ENCODE data around the gene NTS. TPM values are rescaled to one million over a fixed set of nuclear protein-coding genes. Genes with fewer than 3 reads are reported as not detected.
A peak's percentile ranks its signal among the peaks of the same experiment; 100 is the strongest.

The NTS gene
- polyA plus RNA-seq (ENCODE audit: insufficient read length), result 0.74 TPM

GRCh38 chr12:85874031-85874461, at the start of gene NTS:
Gene NTS (plus strand): TSS chr12:85874295. CDS start chr12:85874404, 109 bp downstream.
- no peak for DNase-seq

GRCh38 chr12:85825746-85826145, 48.3 kb upstream of the NTS start:
- no peak for DNase-seq

- DNase-seq, result no peak
These were observed 45.5 kb upstream of the NTS start for GRCh38 chr12:85828576-85828975.

GRCh38 chr12:85829391-85829790, 44.7 kb upstream of the NTS start:
- DNase-seq, result no peak

- DNase-seq, result no peak
These were observed 42.6 kb upstream of the NTS start for GRCh38 chr12:85831327-85831990.

GRCh38 chr12:85833579-85833978, 40.5 kb upstream of the NTS start:
- DNase-seq, result no peak

GRCh38 chr12:85834378-85834777, 39.7 kb upstream of the NTS start:
- no peak for DNase-seq

- peak; percentile 34 for DNase-seq
These were observed 38.5 kb upstream of the NTS start for GRCh38 chr12:85835426-85836196.

- peak; percentile 63 for DNase-seq
These were observed 37.7 kb upstream of the NTS start, which contains the start of gene RASSF9 for GRCh38 chr12:85836197-85837090. Gene RASSF9 (minus strand): TSS chr12:85836409. CDS start chr12:85836201, 208 bp downstream.

- DNase-seq, result no peak
These were observed 30.3 kb upstream of the NTS start for GRCh38 chr12:85843606-85844310.

- no peak for DNase-seq
These were observed 24.8 kb upstream of the NTS start for GRCh38 chr12:85849344-85849743.

GRCh38 chr12:85855305-85855704, 18.8 kb upstream of the NTS start:
- DNase-seq, result no peak

- no peak for DNase-seq
These were observed 17.1 kb upstream of the NTS start for GRCh38 chr12:85856966-85857365.

- DNase-seq, result no peak
These were observed 8.2 kb upstream of the NTS start for GRCh38 chr12:85865890-85866289.

- peak; percentile 60 for DNase-seq
These were observed 6.9 kb upstream of the NTS start for GRCh38 chr12:85866986-85867776.

- DNase-seq, result peak; percentile 40
These were observed 1.5 kb upstream of the NTS start for GRCh38 chr12:85872497-85873091.

- DNase-seq, result no peak
These were observed 3.4 kb downstream of the NTS start for GRCh38 chr12:85877459-85877858.

GRCh38 chr12:85883763-85884162, 9.7 kb downstream of the NTS start:
- no peak for DNase-seq

GRCh38 chr12:85894653-85895052, 20.6 kb downstream of the NTS start:
- no peak for DNase-seq

GRCh38 chr12:85920324-85920947, 46.3 kb downstream of the NTS start:
- DNase-seq, result no peak
